Keratinocyte (primary cell): ENCODE results near the gene CFAP46. TPM values are rescaled to one million over a fixed set of nuclear protein-coding genes. Genes with fewer than 3 reads are reported as not detected.

Experiments
- DNase-seq: peaks from one replicate; pipeline ENCODE4 v3.0.0-alpha.2; 2011; ENCODE audit warnings: low read depth, missing footprints, low spot score
- FAIRE-seq: peaks from 2 replicates; lab custom pipeline; 2011; peaks lifted over from hg19 to GRCh38; lab: Jason Lieb, UNC
- H2AFZ ChIP-seq: 2 replicates; pipeline ENCODE4 v1.6.0; 2012; ENCODE audit warnings: low read length, control low read depth, inconsistent platforms; ENCODE audit not compliant: control insufficient read depth
- H3K27ac ChIP-seq: 2 replicates; pipeline ENCODE4 v1.5.1; 2011; ENCODE audit warnings: low read length; ENCODE audit not compliant: control insufficient read depth, insufficient read depth
- H3K27me3 ChIP-seq: 3 replicates; pipeline ENCODE4 v1.6.0; 2011; ENCODE audit warnings: low read length; ENCODE audit not compliant: control insufficient read depth, insufficient read depth; ENCODE audit errors: extremely low read depth
- H3K36me3 ChIP-seq, 2 experiments: 2 replicates in 1 of 2; 3 replicates in 1 of 2; pipeline ENCODE4 v1.5.1; 2011; ENCODE audit warnings: low read length in 2 of 2, mild to moderate bottlenecking in 1 of 2; ENCODE audit not compliant: control insufficient read depth in 2 of 2, insufficient read depth in 2 of 2; ENCODE audit errors: extremely low read depth in 1 of 2
- H3K4me1 ChIP-seq: 3 replicates; pipeline ENCODE4 v1.5.1; 2011; ENCODE audit warnings: low read length; ENCODE audit not compliant: control insufficient read depth, insufficient read depth; ENCODE audit errors: extremely low read depth
- H3K4me2 ChIP-seq: 3 replicates; pipeline ENCODE4 v1.6.0; 2011; ENCODE audit warnings: low read depth, low read length; ENCODE audit not compliant: control insufficient read depth, insufficient read depth; ENCODE audit errors: extremely low read depth
- H3K4me3 ChIP-seq, 3 experiments: fragments of 200-600 bp in 1 of 3; sonication (generic) in 1 of 3; 2 replicates in 2 of 3; 3 replicates in 1 of 3; pipeline ENCODE4 v1.5.1; 2011 to 2016; ENCODE audit warnings: low read length in 3 of 3, mild to moderate bottlenecking in 3 of 3, control low read depth in 2 of 3, inconsistent platforms in 1 of 3, low read depth in 1 of 3, mixed read lengths in 1 of 3, mixed run types in 1 of 3, moderate library complexity in 1 of 3; ENCODE audit not compliant: control insufficient read depth in 2 of 3, insufficient read depth in 2 of 3; ENCODE audit errors: extremely low read depth in 1 of 3
- H3K79me2 ChIP-seq: 2 replicates; pipeline ENCODE4 v1.6.0; 2012; ENCODE audit warnings: low read length; ENCODE audit not compliant: control insufficient read depth, insufficient read depth
- H3K9ac ChIP-seq: 3 replicates; pipeline ENCODE4 v1.6.0; 2011; ENCODE audit warnings: low read length; ENCODE audit not compliant: control insufficient read depth, insufficient read depth; ENCODE audit errors: extremely low read depth
- H3K9me1 ChIP-seq: 3 replicates; pipeline ENCODE4 v1.6.0; 2011; ENCODE audit warnings: low read length; ENCODE audit not compliant: control insufficient read depth, insufficient read depth; ENCODE audit errors: extremely low read depth
- H3K9me3 ChIP-seq: 2 replicates; pipeline ENCODE4 v1.5.1; 2012; ENCODE audit warnings: low read depth, low read length; ENCODE audit not compliant: control insufficient read depth
- H4K20me1 ChIP-seq: 3 replicates; pipeline ENCODE4 v1.6.0; 2011; ENCODE audit warnings: low read length; ENCODE audit not compliant: control insufficient read depth, insufficient read depth; ENCODE audit errors: extremely low read depth
- CTCF ChIP-seq, 3 experiments: IDR thresholded peaks in 1 of 3; conservative IDR thresholded peaks in 1 of 3; optimal IDR thresholded peaks in 1 of 3; 2 replicates in 2 of 3; 3 replicates in 1 of 3; pipeline versions ENCODE3 to v1.5.1; 2011; ENCODE audit warnings: low read length in 3 of 3, mild to moderate bottlenecking in 3 of 3, moderate library complexity in 2 of 3, control low read depth in 1 of 3, inconsistent platforms in 1 of 3; ENCODE audit not compliant: insufficient read depth in 2 of 3; ENCODE audit errors: extremely low read depth in 1 of 3
- EZH2 ChIP-seq: IDR thresholded peaks from one replicate; pipeline ENCODE4 v1.6.1; 2012; ENCODE audit warnings: inconsistent platforms, mild to moderate bottlenecking, low read length, moderate library complexity
- dilution Hi-C: fragments of 300-500 bp; cut with MboI; formaldehyde crosslinking; loops from one replicate; pipeline ENCODE4 v1.7.0; 2020; ENCODE audit warnings: low sequenced_read_pairs; ENCODE audit not compliant: extremely low pct_ligation_motif_present
- polyA plus RNA-seq, 5 experiments: library from polyadenylated mRNA; depleted of rRNA in 3 of 5; stranded (reverse) in 3 of 5; stranded (forward) in 1 of 5; unstranded in 1 of 5; fragments of >200 nt; gene quantifications; 1 replicate in 1 of 5; 2 replicates in 3 of 5; 3 replicates in 1 of 5; pipeline versions ENCODE4 v1.2.1 to v1.2.3, GENCODE V29; 2011 to 2012; ENCODE audit warnings: missing spikeins in 2 of 5, low read depth in 1 of 5, low replicate concordance in 1 of 5

CFAP46 gene
- polyA plus RNA-seq, 1 donor (not counting 4 experiments of a cell fraction or from before 2014, with no cell fraction given), result 1.00 TPM

DNA sequence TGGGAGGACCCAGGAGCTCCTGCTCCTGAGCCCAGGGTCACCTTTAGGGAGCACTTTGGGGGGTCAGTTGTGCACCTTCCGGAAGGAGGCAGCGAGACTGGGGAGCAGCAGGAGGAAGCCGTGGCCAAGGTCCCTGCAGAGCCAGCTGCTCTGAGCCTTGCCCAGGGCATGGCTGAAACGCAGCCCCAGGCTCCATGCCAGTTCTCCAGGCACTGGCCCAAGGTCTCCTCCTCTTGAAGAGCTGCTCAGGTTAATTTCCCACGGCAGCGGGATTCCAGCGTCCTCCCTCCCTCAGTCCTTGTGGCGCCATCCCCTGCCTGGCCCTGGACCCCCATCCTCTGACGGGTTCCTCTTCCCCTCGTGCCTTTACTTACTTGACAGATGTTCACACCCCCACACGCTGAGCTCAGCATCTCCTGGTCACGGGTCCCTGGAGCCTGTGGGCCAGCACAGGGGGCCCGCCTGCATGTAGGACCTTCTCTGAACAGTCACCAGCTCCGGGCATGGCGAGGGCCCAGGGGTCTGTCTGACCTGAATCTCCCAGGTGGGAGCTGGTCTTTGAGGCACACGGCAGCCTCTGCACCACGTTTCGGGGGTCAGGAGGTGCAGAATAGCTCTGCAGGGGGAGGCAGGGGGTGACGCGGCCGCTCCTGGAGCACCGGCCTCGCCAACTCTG, 16.7 kb upstream of the CFAP46 start:
- no peak overlapping the region for H3K4me3 ChIP-seq
- peaks cover 11% of the 10 kb centered on the region for H3K4me1 ChIP-seq
- H3K4me2 ChIP-seq, result no peak overlapping the region
- H3K79me2 ChIP-seq, result no peaks in the 10 kb centered on the region
- no peaks in the 10 kb centered on the region for H4K20me1 ChIP-seq
- no peak overlapping the region for H2AFZ ChIP-seq
- no peaks in the 10 kb centered on the region for H3K36me3 ChIP-seq
- TF ChIP-seq EZH2 (no peak), CTCF (optimal IDR thresholded peaks at IDR 0.05 in 1 of 3, IDR thresholded peaks at IDR 0.05 in 1 of 3, conservative IDR thresholded peaks at IDR 0.05 in 1 of 3; ENCODE audit: extremely low read depth in 1 of 3, insufficient read depth in 2 of 3, low read length in 3 of 3) (no peak)
- no peak overlapping the region for H3K27ac ChIP-seq
- dilution Hi-C loops, result no loop called here
- H3K9me3 ChIP-seq, result no peaks in the 10 kb centered on the region
- no peak for FAIRE-seq
- peaks cover 15% of the 10 kb centered on the region for H3K27me3 ChIP-seq
- DNase-seq, result no peak
- no peak overlapping the region for H3K9ac ChIP-seq
- no peaks in the 10 kb centered on the region for H3K9me1 ChIP-seq

GRCh38 chr10:132957981-132958882, 15.9 kb upstream of the CFAP46 start:
- Histone ChIP-seq H2AFZ (no peak overlapping the region), H3K4me1 (peaks cover 11% of the 10 kb centered on the region), H3K9me3 (no peaks in the 10 kb centered on the region), H4K20me1 (no peaks in the 10 kb centered on the region), H3K27ac (no peak overlapping the region), H3K4me2 (no peak overlapping the region), H3K27me3 (peaks cover 15% of the 10 kb centered on the region), H3K36me3 (no peaks in the 10 kb centered on the region), H3K9ac (no peak overlapping the region), H3K9me1 (no peaks in the 10 kb centered on the region), H3K79me2 (no peaks in the 10 kb centered on the region), H3K4me3 (no peak overlapping the region)
- FAIRE-seq (no peak), DNase-seq (no peak)
- TF ChIP-seq CTCF (optimal IDR thresholded peaks at IDR 0.05 in 1 of 3, IDR thresholded peaks at IDR 0.05 in 1 of 3, conservative IDR thresholded peaks at IDR 0.05 in 1 of 3; ENCODE audit: extremely low read depth in 1 of 3, insufficient read depth in 2 of 3, low read length in 3 of 3) (no peak), EZH2 (no peak)
- dilution Hi-C loops, result no loop called here
